SU-DHL-6 (cell line): ENCODE measurements around the gene ARHGEF26.

ENCODE experiments used
- H2AFZ ChIP-seq: fragments of 200-600 bp; sonication (generic); 2 replicates; pipeline ENCODE4 v1.6.1; 2014; ENCODE audit warnings: low read depth, mild to moderate bottlenecking, moderate library complexity, mixed read lengths, antibody characterized with exemption, low read length; ENCODE audit not compliant: severe bottlenecking
- H3F3A ChIP-seq: fragments of 200-600 bp; shearing (Covaris generic); 2 replicates; pipeline ENCODE4 v1.6.0; 2016; ENCODE audit warnings: antibody characterized with exemption, mild to moderate bottlenecking; ENCODE audit not compliant: insufficient read depth
- H3K27ac ChIP-seq: fragments of 200-600 bp; sonication (generic); 2 replicates; pipeline ENCODE4 v1.5.1; 2016; ENCODE audit warnings: low read depth, mild to moderate bottlenecking, low read length, moderate library complexity, mixed read lengths
- H3K27me3 ChIP-seq: fragments of 200-600 bp; sonication (generic), shearing (Covaris generic); 2 replicates; pipeline ENCODE4 v1.6.0; 2014; ENCODE audit warnings: mild to moderate bottlenecking, low read length
- H3K36me3 ChIP-seq: fragments of 200-600 bp; sonication (generic); 2 replicates; pipeline ENCODE4 v1.6.1; 2014; ENCODE audit warnings: mild to moderate bottlenecking, low read length, mixed read lengths
- H3K4me2 ChIP-seq: fragments of 300-600, 200-600 bp; shearing (Covaris generic), sonication (generic); 2 replicates; pipeline ENCODE4 v1.6.0; 2014; ENCODE audit warnings: low read length, low read depth, mild to moderate bottlenecking; ENCODE audit not compliant: poor library complexity, severe bottlenecking
- H3K4me3 ChIP-seq: fragments of 200-600 bp; sonication (generic); 2 replicates; pipeline ENCODE4 v1.5.1; 2014; ENCODE audit warnings: antibody characterized with exemption, low read length, mild to moderate bottlenecking, mixed read lengths; ENCODE audit not compliant: insufficient read depth, poor library complexity, severe bottlenecking
- H3K79me2 ChIP-seq: fragments of 200-600 bp; sonication (generic); 2 replicates; pipeline ENCODE4 v1.6.1; 2014; ENCODE audit warnings: mild to moderate bottlenecking, low read length, moderate library complexity; ENCODE audit not compliant: insufficient read depth
- H3K9ac ChIP-seq: fragments of 200-600 bp; sonication (generic); 2 replicates; pipeline ENCODE4 v1.7.0; 2014; ENCODE audit warnings: mild to moderate bottlenecking, low read length
- H3K9me2 ChIP-seq: fragments of 200-600 bp; sonication (generic); replicated peaks from 2 replicates; pipeline ENCODE4 v1.6.1; 2014; ENCODE audit warnings: low read length; ENCODE audit not compliant: insufficient read depth
- H3K9me3 ChIP-seq: fragments of 200-600 bp; sonication (generic); 2 replicates; pipeline ENCODE4 v1.6.1; 2014; ENCODE audit warnings: low read length, mixed read lengths; ENCODE audit not compliant: insufficient read depth
- H4K20me1 ChIP-seq: fragments of 200-600 bp; sonication (generic); 2 replicates; pipeline ENCODE4 v1.6.1; 2014; ENCODE audit warnings: low read depth, mild to moderate bottlenecking, antibody characterized with exemption, low read length, moderate library complexity, mixed read lengths
- EZH2phosphoT487 ChIP-seq: fragments of 200-600 bp; sonication (generic), shearing (Covaris generic); conservative IDR thresholded peaks from 2 replicates; pipeline ENCODE4 v1.6.1; 2018; ENCODE audit warnings: mild to moderate bottlenecking, antibody characterized with exemption, low read length, moderate library complexity, mixed read lengths
- TF ChIP-seq, protein P1 (sequence below): fragments of 200-600 bp; sonication (generic); IDR thresholded peaks from one replicate; pipeline ENCODE4 v1.5.1; 2017; ENCODE audit warnings: antibody characterized with exemption, mild to moderate bottlenecking, low read length, moderate library complexity; ENCODE audit not compliant: insufficient read depth, poor library complexity, severe bottlenecking

Gene ARHGEF26

DNA sequence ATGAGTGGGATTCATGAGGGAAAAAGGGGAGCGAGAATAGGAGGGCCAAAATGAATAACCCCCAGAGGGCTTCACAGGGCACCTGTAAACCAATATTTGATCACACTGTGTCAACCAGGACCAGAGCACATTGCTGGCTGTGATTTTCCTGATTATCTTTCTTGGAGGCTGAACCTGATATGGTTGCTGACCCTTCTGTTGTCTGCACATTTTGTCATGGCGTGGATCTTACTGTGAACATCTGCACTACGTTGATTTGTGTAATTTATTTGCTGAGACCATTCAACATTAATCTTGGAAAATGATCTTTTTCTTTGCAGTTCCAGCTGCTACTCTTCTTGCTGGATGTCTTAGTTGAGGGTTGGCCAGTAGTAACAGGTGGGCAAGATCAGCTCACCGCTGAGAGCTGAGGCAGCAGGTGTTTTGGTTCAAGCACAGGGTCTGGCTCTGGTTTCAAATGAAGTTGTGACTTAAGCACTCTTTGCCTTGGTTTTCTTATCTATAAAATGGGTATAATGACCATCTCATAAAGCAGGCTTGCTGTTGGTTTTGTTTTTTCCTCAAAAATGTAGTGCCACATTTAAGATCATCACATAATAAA, 61.2 kb downstream of the ARHGEF26 start:
- Histone ChIP-seq H3K27me3 (no peaks in the 10 kb centered on the region), H3K9me3 (no peaks in the 10 kb centered on the region), H3K9me2 (no peaks in the 10 kb centered on the region), H3K79me2 (no peaks in the 10 kb centered on the region), H3K4me2 (no peak overlapping the region), H2AFZ (no peak overlapping the region), H3K36me3 (no peaks in the 10 kb centered on the region), H3K4me3 (no peak overlapping the region), H3F3A (no peaks in the 10 kb centered on the region), H3K27ac (no peak overlapping the region), H4K20me1 (no peaks in the 10 kb centered on the region), H3K9ac (no peak overlapping the region)
- TF ChIP-seq EZH2phosphoT487: no peak
- TF ChIP-seq, protein P1, sequence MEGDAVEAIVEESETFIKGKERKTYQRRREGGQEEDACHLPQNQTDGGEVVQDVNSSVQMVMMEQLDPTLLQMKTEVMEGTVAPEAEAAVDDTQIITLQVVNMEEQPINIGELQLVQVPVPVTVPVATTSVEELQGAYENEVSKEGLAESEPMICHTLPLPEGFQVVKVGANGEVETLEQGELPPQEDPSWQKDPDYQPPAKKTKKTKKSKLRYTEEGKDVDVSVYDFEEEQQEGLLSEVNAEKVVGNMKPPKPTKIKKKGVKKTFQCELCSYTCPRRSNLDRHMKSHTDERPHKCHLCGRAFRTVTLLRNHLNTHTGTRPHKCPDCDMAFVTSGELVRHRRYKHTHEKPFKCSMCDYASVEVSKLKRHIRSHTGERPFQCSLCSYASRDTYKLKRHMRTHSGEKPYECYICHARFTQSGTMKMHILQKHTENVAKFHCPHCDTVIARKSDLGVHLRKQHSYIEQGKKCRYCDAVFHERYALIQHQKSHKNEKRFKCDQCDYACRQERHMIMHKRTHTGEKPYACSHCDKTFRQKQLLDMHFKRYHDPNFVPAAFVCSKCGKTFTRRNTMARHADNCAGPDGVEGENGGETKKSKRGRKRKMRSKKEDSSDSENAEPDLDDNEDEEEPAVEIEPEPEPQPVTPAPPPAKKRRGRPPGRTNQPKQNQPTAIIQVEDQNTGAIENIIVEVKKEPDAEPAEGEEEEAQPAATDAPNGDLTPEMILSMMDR: no peak

DNA sequence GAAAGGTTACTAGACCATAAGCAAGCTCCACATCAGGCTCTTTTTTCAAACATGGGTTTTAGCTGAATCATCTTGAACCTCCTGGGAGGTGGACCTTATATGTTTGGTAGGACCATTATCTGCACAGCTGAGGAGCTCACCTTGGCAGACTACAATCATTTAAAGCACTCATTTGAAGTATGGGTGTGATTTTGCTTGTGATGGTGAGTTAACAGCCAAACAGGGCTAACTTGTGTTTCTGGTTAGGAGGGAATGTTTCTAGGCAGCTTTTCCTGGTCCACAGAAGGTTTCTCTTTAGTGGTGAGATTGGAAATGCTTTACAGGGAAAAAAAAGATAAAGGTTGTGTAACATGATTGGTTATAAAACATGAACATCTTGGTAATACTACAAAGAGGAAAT, 61.8 kb downstream of the ARHGEF26 start:
- H3F3A ChIP-seq: no peaks in the 10 kb centered on the region
- TF ChIP-seq, protein P1: no peak
- no peak for TF ChIP-seq EZH2phosphoT487
- no peaks in the 10 kb centered on the region for H4K20me1 ChIP-seq
- H3K9ac ChIP-seq: no peak overlapping the region
- no peak overlapping the region for H2AFZ ChIP-seq
- no peak overlapping the region for H3K27ac ChIP-seq
- no peak overlapping the region for H3K4me2 ChIP-seq
- H3K9me3 ChIP-seq: no peaks in the 10 kb centered on the region
- H3K27me3 ChIP-seq: no peaks in the 10 kb centered on the region
- no peak overlapping the region for H3K4me3 ChIP-seq
- no peaks in the 10 kb centered on the region for H3K79me2 ChIP-seq
- no peaks in the 10 kb centered on the region for H3K9me2 ChIP-seq
- H3K36me3 ChIP-seq: no peaks in the 10 kb centered on the region

DNA sequence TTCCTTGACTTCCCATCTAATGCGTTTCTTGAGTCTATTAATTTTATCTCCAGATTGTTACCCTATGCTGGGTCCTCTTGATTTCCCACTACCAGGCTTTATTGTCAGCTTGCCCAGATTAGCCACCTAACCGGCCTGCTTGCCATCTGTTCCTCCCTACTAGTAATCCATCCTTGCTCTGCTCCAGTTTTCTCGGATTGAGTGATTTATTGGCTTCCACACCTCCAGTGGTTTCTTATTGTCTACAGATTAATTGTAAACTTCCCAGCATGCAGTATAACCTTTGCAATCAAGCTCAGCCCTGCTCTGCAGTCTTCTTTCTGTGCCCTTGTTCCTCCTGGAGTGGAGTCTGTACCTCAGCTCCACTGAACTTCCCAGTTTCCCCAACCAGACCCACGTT, 63.4 kb downstream of the ARHGEF26 start:
- no peak for TF ChIP-seq EZH2phosphoT487
- TF ChIP-seq, protein P1: no peak
- no peaks in the 10 kb centered on the region for H3K27me3 ChIP-seq
- H2AFZ ChIP-seq: no peak overlapping the region
- H3K4me3 ChIP-seq: no peak overlapping the region
- H3K4me2 ChIP-seq: no peak overlapping the region
- H4K20me1 ChIP-seq: no peaks in the 10 kb centered on the region
- H3K36me3 ChIP-seq: no peaks in the 10 kb centered on the region
- H3K9me3 ChIP-seq: no peaks in the 10 kb centered on the region
- H3K9ac ChIP-seq: no peak overlapping the region
- no peaks in the 10 kb centered on the region for H3K9me2 ChIP-seq
- H3F3A ChIP-seq: no peaks in the 10 kb centered on the region
- no peak overlapping the region for H3K27ac ChIP-seq
- no peaks in the 10 kb centered on the region for H3K79me2 ChIP-seq
